ENCODE data around the gene OR52N5. TPM values are rescaled to one million over a fixed set of nuclear protein-coding genes. Genes with fewer than 3 reads are reported as not detected.

OR52N5 gene
- total and polyA plus RNA-seq, 7 experiments from 2014 or later = not detected

DNA sequence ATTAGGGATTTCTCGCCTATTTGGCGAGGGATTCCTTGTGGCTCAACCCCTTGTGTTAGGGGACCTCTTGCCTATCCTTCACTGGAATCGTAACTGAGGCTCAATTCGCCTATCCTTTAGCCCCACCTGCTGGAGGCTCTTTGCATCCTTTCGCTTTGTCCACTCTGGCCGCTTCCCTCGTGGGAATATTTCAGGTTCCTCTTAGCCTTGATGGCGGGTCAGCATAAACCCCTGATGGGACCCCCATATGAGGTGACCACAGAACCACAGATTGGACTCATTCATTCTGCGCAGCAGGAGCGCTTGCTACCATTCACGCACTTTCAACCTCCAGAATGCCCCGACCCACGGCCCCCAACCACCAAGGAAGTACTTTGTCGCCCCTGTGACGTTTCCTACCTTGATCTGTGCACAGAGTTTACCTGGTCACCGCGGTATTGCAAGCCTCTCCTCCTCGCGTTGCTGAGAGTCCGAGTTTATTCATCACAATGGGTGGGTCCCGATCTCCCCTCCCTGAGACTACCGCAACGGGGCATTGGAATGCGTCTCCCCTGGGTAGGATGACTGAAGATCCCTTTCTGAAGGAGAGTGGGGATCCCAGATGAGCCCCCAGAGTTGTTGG, 25.5 kb upstream of the OR52N5 start, which contains the start of gene OR52N2:
Gene OR52N2 (plus strand): TSS at position 425 of the 622 bp plus-strand sequence. CDS start 11,412 bp downstream, outside the sequence.
- no peaks in the 10 kb centered on the region for H3K4me1 ChIP-seq (ENCODE audit: control insufficient read depth in 2 of 2, insufficient read depth in 2 of 2, low read length in 2 of 2)
- Mint-ChIP-seq H3K9me3 (peaks cover 3 to 9% (median 6%) of the 10 kb centered on the region in 11 donors), H3K27me3 (peaks cover 12 to 29% (median 25%) of the 10 kb centered on the region in 5 donors), H3K27ac (peak within 1 kb of the TSS in 8 of 9 donors; percentile 1 to 87 (median 20)), H3K36me3 (peaks cover 0 to 4% (median 0%) of the 10 kb centered on the region in 5 donors), H3K4me1 (peaks cover 7 to 16% (median 10%) of the 10 kb centered on the region in 7 donors), H3K4me3 (peak within 1 kb of the TSS; percentile 86 to 95 (median 90))
- H3K27me3 ChIP-seq (ENCODE audit: control insufficient read depth in 2 of 2, insufficient read depth in 2 of 2, low read length in 2 of 2) = peaks cover 0 to 6% of the 10 kb centered on the region in 2 donors
- H3K4me3 ChIP-seq (ENCODE audit: low read length) = peak within 1 kb of the TSS; percentile 61
- POLR2A ChIA-PET = no interaction called here
- CTCF ChIA-PET = interaction anchor here (0.8 to 2.8 kb wide), 6 partner anchors 124 to 1172 kb away, joined by 4 to 11 read pairs (median 6); partner anchors contain the start of genes OR51D1 and TRIM5
- no peak within 1 kb of the TSS for H3K27ac ChIP-seq (ENCODE audit: low read depth, low read length)
- ATAC-seq (peak; percentile 92), DNase-seq (peak; percentile 38 to 73 (median 66))
- peaks cover 0 to 5% (median 0%) of the 10 kb centered on the region in 3 experiments for H3K9me3 ChIP-seq (ENCODE audit: control insufficient read depth in 2 of 3, low read length in 3 of 3)
- intact Hi-C loops (cut with micrococcal nuclease) = loop anchor here (1.0 to 5.0 kb wide), 7 partner anchors 124 to 1621 kb away; partner anchors contain the start of gene OR51D1 (in 1 of the 2)
- no peaks in the 10 kb centered on the region for H3K36me3 ChIP-seq (ENCODE audit: control insufficient read depth in 2 of 3, insufficient read depth in 3 of 3, low read length in 3 of 3)

DNA sequence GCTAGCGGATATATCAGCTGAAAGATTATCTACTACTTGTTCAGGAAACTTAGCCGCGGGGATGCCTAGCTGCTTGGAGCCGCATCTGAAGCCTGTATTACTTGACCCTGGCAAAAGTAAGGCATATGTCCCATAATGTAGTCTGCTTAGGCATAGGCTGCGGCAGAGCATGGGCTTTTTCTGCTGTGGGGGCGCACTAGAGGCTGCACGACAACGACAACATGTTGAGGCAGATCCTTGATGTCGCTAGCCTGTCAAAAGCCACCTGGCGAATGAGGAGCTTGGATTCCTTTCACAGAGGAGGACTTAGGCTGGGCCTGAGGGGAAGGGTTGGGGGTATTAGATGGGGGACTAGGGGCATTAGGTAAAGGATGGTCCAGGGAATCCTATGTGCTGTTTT, 24.4 kb upstream of the OR52N5 start:
- H3K27me3 ChIP-seq (ENCODE audit: control insufficient read depth in 2 of 2, insufficient read depth in 2 of 2, low read length in 2 of 2) = peaks cover 0 to 6% of the 10 kb centered on the region in 2 donors
- peaks cover 7 to 16% (median 10%) of the 10 kb centered on the region in 7 donors for H3K4me1 Mint-ChIP-seq
- intact Hi-C loops (cut with micrococcal nuclease) = loop anchor here in 1 of 2 donors (5.0 kb wide), 1 partner anchor 1170 kb away; the partner anchor contains the start of gene OR51D1
- POLR2A ChIA-PET = no interaction called here
- no peaks in the 10 kb centered on the region for H3K4me1 ChIP-seq (ENCODE audit: control insufficient read depth in 2 of 2, insufficient read depth in 2 of 2, low read length in 2 of 2)
- H3K9me3 Mint-ChIP-seq = peaks cover 3 to 17% (median 11%) of the 10 kb centered on the region in 11 donors
- CTCF ChIA-PET = interaction anchor here (0.6 to 1.0 kb wide), 5 partner anchors 83 to 1620 kb away, joined by 3 to 4 read pairs (median 3); partner anchors contain the start of gene OR51D1
- H3K27ac ChIP-seq (ENCODE audit: low read depth, low read length) = no peak overlapping the region
- H3K36me3 ChIP-seq (ENCODE audit: control insufficient read depth in 2 of 3, insufficient read depth in 3 of 3, low read length in 3 of 3) = no peaks in the 10 kb centered on the region
- no peak overlapping the region for H3K4me3 ChIP-seq (ENCODE audit: low read length)
- peaks cover 0 to 5% (median 0%) of the 10 kb centered on the region in 3 experiments for H3K9me3 ChIP-seq (ENCODE audit: control insufficient read depth in 2 of 3, low read length in 3 of 3)
- DNase-seq = no peak
- ATAC-seq = no peak
- no peak overlapping the region for H3K27ac Mint-ChIP-seq
- H3K27me3 Mint-ChIP-seq = peaks cover 12 to 33% (median 25%) of the 10 kb centered on the region in 5 donors
- no peak overlapping the region for H3K4me3 Mint-ChIP-seq
- peaks cover 0 to 9% (median 4%) of the 10 kb centered on the region in 5 donors for H3K36me3 Mint-ChIP-seq

DNA sequence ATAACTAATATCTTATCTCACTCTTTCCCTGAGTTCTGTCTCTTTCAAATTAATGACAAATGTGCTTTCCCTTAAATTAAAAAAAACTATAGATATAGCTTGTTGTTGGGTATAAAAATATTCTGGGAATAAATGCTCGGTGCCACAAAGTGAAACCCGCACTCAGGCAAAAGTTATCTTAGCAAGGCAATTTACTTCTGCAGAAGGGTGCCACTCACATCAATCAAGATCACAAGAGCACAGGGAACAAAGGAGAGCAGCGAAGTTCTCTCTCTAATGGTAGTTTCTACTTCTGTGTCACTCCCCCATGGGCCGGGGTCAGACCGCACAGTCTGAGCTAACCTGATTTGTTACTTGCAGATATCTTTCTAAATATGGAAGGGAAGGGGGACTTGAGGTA, 20.8 kb upstream of the OR52N5 start:
- Mint-ChIP-seq H3K9me3 (peaks cover 3 to 17% (median 11%) of the 10 kb centered on the region in 11 donors), H3K27me3 (peaks cover 13 to 33% (median 22%) of the 10 kb centered on the region in 5 donors), H3K27ac (no peak overlapping the region), H3K4me3 (no peak overlapping the region), H3K4me1 (peaks cover 2 to 10% (median 5%) of the 10 kb centered on the region in 7 donors), H3K36me3 (peaks cover 0 to 9% (median 4%) of the 10 kb centered on the region in 5 donors)
- Histone ChIP-seq H3K9me3 (ENCODE audit: control insufficient read depth in 2 of 3, low read length in 3 of 3) (peaks cover 0 to 5% (median 0%) of the 10 kb centered on the region in 3 experiments), H3K27me3 (ENCODE audit: control insufficient read depth in 2 of 2, insufficient read depth in 2 of 2, low read length in 2 of 2) (no peaks in the 10 kb centered on the region), H3K4me1 (ENCODE audit: control insufficient read depth in 2 of 2, insufficient read depth in 2 of 2, low read length in 2 of 2) (no peaks in the 10 kb centered on the region), H3K4me3 (ENCODE audit: low read length) (no peak overlapping the region), H3K36me3 (ENCODE audit: control insufficient read depth in 2 of 3, insufficient read depth in 3 of 3, low read length in 3 of 3) (no peaks in the 10 kb centered on the region), H3K27ac (ENCODE audit: low read depth, low read length) (no peak overlapping the region)
- no peak for DNase-seq
- ChIA-PET CTCF (no interaction called here), POLR2A (no interaction called here)
- no peak for ATAC-seq
- intact Hi-C loops (cut with micrococcal nuclease) = no loop called here

DNA sequence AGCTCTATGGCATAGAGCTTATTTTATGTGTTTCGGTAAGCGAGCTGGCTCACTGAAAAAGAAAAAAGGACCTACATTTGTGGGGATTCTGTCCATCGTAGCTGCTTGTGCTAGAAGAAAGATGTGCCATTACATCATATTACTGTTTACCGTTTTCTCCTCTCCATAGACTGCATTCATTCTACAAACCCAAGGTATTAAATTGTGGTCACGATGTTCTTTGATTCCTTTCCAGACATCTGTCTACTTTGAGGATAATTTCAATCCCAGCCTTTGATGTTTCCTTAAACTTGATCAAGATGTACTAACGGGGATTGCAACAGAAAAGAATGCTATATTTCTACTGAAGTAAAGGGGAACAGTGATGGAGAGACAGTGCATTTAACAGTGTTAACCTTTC, 13.4 kb upstream of the OR52N5 start:
- peaks cover 7 to 39% (median 30%) of the 10 kb centered on the region in 5 donors for H3K27me3 Mint-ChIP-seq
- ATAC-seq = no peak
- H3K36me3 ChIP-seq (ENCODE audit: control insufficient read depth in 2 of 3, insufficient read depth in 3 of 3, low read length in 3 of 3) = no peaks in the 10 kb centered on the region
- H3K4me1 ChIP-seq (ENCODE audit: control insufficient read depth in 2 of 2, insufficient read depth in 2 of 2, low read length in 2 of 2) = no peaks in the 10 kb centered on the region
- DNase-seq = no peak
- no peaks in the 10 kb centered on the region for H3K9me3 Mint-ChIP-seq
- no peak overlapping the region for H3K4me3 Mint-ChIP-seq
- no peak overlapping the region for H3K27ac ChIP-seq (ENCODE audit: low read depth, low read length)
- POLR2A ChIA-PET = no interaction called here
- no peaks in the 10 kb centered on the region for H3K36me3 Mint-ChIP-seq
- CTCF ChIA-PET = interaction anchor here (0.6 kb wide), 1 partner anchor 401 kb away, joined by 3 read pairs; no protein-coding TSS in a partner anchor
- no peaks in the 10 kb centered on the region for H3K4me1 Mint-ChIP-seq
- intact Hi-C loops (cut with micrococcal nuclease) = no loop called here
- no peaks in the 10 kb centered on the region for H3K9me3 ChIP-seq (ENCODE audit: control insufficient read depth in 2 of 3, low read length in 3 of 3)
- H3K4me3 ChIP-seq (ENCODE audit: low read length) = no peak overlapping the region
- peaks cover 0 to 6% of the 10 kb centered on the region in 2 donors for H3K27me3 ChIP-seq (ENCODE audit: control insufficient read depth in 2 of 2, insufficient read depth in 2 of 2, low read length in 2 of 2)
- H3K27ac Mint-ChIP-seq = no peak overlapping the region

DNA sequence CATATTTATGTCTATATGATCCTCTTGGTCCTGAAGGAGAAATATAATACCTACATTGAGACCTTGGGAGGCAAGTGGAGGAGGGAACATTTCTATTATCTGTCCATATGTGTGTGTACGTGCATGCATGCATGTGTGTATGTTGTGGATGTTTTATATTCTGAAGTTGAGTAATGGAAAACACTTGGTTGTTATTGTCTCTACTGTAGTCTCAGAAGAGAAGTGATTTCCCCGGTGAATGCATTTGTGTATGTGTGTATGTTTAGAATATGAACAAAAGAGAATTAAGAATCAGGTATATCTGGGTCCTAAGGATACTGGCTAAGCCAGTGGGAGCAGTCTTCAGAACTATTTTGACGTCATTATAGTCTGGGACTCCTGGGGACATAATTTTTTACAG, 8.0 kb upstream of the OR52N5 start, which contains the start of gene OR52N1:
Gene OR52N1 (minus strand): TSS at position 101 of the 400 bp plus-strand sequence. CDS start 2,449 bp downstream, outside the sequence.
- Mint-ChIP-seq H3K4me3 (no peak within 1 kb of the TSS), H3K36me3 (no peaks in the 10 kb centered on the region), H3K9me3 (no peaks in the 10 kb centered on the region), H3K27ac (no peak within 1 kb of the TSS), H3K27me3 (peaks cover 0 to 15% (median 11%) of the 10 kb centered on the region in 5 donors), H3K4me1 (no peaks in the 10 kb centered on the region)
- no peak for DNase-seq
- no peak within 1 kb of the TSS for H3K4me3 ChIP-seq (ENCODE audit: low read length)
- no peak for ATAC-seq
- no peaks in the 10 kb centered on the region for H3K27me3 ChIP-seq (ENCODE audit: control insufficient read depth in 2 of 2, insufficient read depth in 2 of 2, low read length in 2 of 2)
- POLR2A ChIA-PET = no interaction called here
- H3K4me1 ChIP-seq (ENCODE audit: control insufficient read depth in 2 of 2, insufficient read depth in 2 of 2, low read length in 2 of 2) = no peaks in the 10 kb centered on the region
- no peaks in the 10 kb centered on the region for H3K36me3 ChIP-seq (ENCODE audit: control insufficient read depth in 2 of 3, insufficient read depth in 3 of 3, low read length in 3 of 3)
- intact Hi-C loops (cut with micrococcal nuclease) = no loop called here
- CTCF ChIA-PET = no interaction called here
- no peak within 1 kb of the TSS for H3K27ac ChIP-seq (ENCODE audit: low read depth, low read length)
- H3K9me3 ChIP-seq (ENCODE audit: control insufficient read depth in 2 of 3, low read length in 3 of 3) = no peaks in the 10 kb centered on the region

DNA sequence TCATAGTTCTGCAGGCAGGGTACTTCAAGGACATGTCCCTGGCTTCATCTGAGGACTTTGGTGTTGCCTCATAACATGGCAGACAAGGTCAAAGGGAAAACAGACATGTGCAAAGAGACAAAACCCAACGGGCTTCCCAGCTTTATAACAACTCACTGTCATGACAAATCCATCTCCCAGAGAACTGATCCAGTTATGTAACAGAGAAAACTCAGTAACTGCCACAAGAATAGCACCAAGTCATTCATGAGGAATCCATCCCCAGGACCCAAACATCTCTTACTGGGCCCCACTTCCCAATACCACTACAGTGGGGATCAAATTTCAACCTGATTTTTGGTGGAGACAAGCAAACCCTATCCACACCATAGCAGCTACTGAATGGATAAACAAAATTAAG, 16.1 kb downstream of the OR52N5 start:
- no peaks in the 10 kb centered on the region for H3K9me3 Mint-ChIP-seq
- H3K4me3 Mint-ChIP-seq = no peak overlapping the region
- Histone ChIP-seq H3K27ac (ENCODE audit: low read depth, low read length) (no peak overlapping the region), H3K27me3 (ENCODE audit: control insufficient read depth in 2 of 2, insufficient read depth in 2 of 2, low read length in 2 of 2) (peaks cover 0 to 3% of the 10 kb centered on the region in 2 donors), H3K9me3 (ENCODE audit: control insufficient read depth in 2 of 3, low read length in 3 of 3) (no peaks in the 10 kb centered on the region), H3K4me1 (ENCODE audit: control insufficient read depth in 2 of 2, insufficient read depth in 2 of 2, low read length in 2 of 2) (no peaks in the 10 kb centered on the region), H3K4me3 (ENCODE audit: low read length) (no peak overlapping the region), H3K36me3 (ENCODE audit: control insufficient read depth in 2 of 3, insufficient read depth in 3 of 3, low read length in 3 of 3) (no peaks in the 10 kb centered on the region)
- POLR2A ChIA-PET = no interaction called here
- CTCF ChIA-PET = interaction anchor here (0.6 kb wide), 1 partner anchor 43 kb away, joined by 4 read pairs; no protein-coding TSS in a partner anchor
- intact Hi-C loops (cut with micrococcal nuclease) = no loop called here
- no peak overlapping the region for H3K27ac Mint-ChIP-seq
- no peak for DNase-seq
- H3K27me3 Mint-ChIP-seq = peaks cover 0 to 4% (median 0%) of the 10 kb centered on the region in 5 donors
- no peaks in the 10 kb centered on the region for H3K36me3 Mint-ChIP-seq
- no peak for ATAC-seq
- no peaks in the 10 kb centered on the region for H3K4me1 Mint-ChIP-seq
